Mesenchymal stem cell (in vitro differentiated cells and primary cell): ENCODE data around the gene ZNF512B.
"Not testable (repeated sequence)": the region's sequence is repeated elsewhere in the genome, so short reads cannot be mapped to it uniquely, and the experiment has no call there.

Experiments used
- DNase-seq: peaks from one replicate; pipeline ENCODE4 v3.0.0-alpha.2; 2013
- H2AFZ ChIP-seq: one replicate; pipeline ENCODE4 v1.6.1; 2013; ENCODE audit warnings: low read depth, mild to moderate bottlenecking, control low read depth, inconsistent platforms, low read length, moderate library complexity
- H2AK5ac ChIP-seq: 2 replicates; pipeline ENCODE4 v1.6.1; 2013; ENCODE audit warnings: low read length, moderate library complexity, mild to moderate bottlenecking, inconsistent platforms; ENCODE audit not compliant: severe bottlenecking
- H2BK120ac ChIP-seq: one replicate; pipeline ENCODE4 v1.6.1; 2013; ENCODE audit warnings: low read depth, mild to moderate bottlenecking, inconsistent platforms, low read length, moderate library complexity
- H2BK12ac ChIP-seq, 2 experiments: one replicate each; pipeline ENCODE4 v1.6.1; 2013; ENCODE audit warnings: inconsistent platforms in 2 of 2, low read length in 2 of 2, mild to moderate bottlenecking in 2 of 2, moderate library complexity in 2 of 2, control low read depth in 1 of 2
- H2BK15ac ChIP-seq: one replicate; pipeline ENCODE4 v1.6.1; 2013; ENCODE audit warnings: mild to moderate bottlenecking, low read depth, inconsistent platforms; ENCODE audit not compliant: poor library complexity, severe bottlenecking
- H2BK5ac ChIP-seq: 2 replicates; pipeline ENCODE4 v1.6.1; 2013; ENCODE audit warnings: low read depth, mild to moderate bottlenecking, low read length, control low read depth, inconsistent platforms; ENCODE audit not compliant: poor library complexity, severe bottlenecking
- H3K14ac ChIP-seq, 2 experiments: one replicate each; pipeline ENCODE4 v1.6.1; 2013; ENCODE audit warnings: inconsistent platforms in 2 of 2, low read length in 2 of 2, control low read depth in 1 of 2, mild to moderate bottlenecking in 1 of 2, moderate library complexity in 1 of 2
- H3K18ac ChIP-seq, 2 experiments: one replicate each; pipeline ENCODE4 v1.6.1; 2013; ENCODE audit warnings: inconsistent platforms in 2 of 2, low read length in 2 of 2, control low read depth in 1 of 2, low read depth in 1 of 2, mild to moderate bottlenecking in 1 of 2
- H3K23ac ChIP-seq, 2 experiments: one replicate each; pipeline ENCODE4 v1.6.1; 2013; ENCODE audit warnings: inconsistent platforms in 2 of 2, low read length in 2 of 2, mild to moderate bottlenecking in 2 of 2, moderate library complexity in 2 of 2, control low read depth in 1 of 2
- H3K27ac ChIP-seq: 2 replicates; pipeline ENCODE4 v1.5.1; 2013; ENCODE audit warnings: mild to moderate bottlenecking, moderate library complexity, low read length, control low read depth, inconsistent platforms; ENCODE audit not compliant: poor library complexity, severe bottlenecking
- H3K27me3 ChIP-seq, 2 experiments: 2 replicates each; pipeline versions ENCODE4 v1.6.1 to v1.7.0; 2013; ENCODE audit warnings: low read length in 2 of 2, mild to moderate bottlenecking in 2 of 2, moderate library complexity in 2 of 2, control low read depth in 1 of 2, inconsistent platforms in 1 of 2; ENCODE audit not compliant: control insufficient read depth in 1 of 2, insufficient read depth in 1 of 2
- H3K36me3 ChIP-seq, 2 experiments: 2 replicates each; pipeline versions ENCODE4 v1.6.1 to v1.7.0; 2013; ENCODE audit warnings: low read length in 2 of 2, control low read depth in 1 of 2, inconsistent platforms in 1 of 2, low read depth in 1 of 2, mild to moderate bottlenecking in 1 of 2; ENCODE audit not compliant: insufficient read depth in 2 of 2, control insufficient read depth in 1 of 2
- H3K4ac ChIP-seq, 2 experiments: one replicate each; pipeline ENCODE4 v1.6.1; 2013; ENCODE audit warnings: inconsistent platforms in 2 of 2, low read length in 2 of 2, mild to moderate bottlenecking in 2 of 2, moderate library complexity in 2 of 2, control low read depth in 1 of 2, low read depth in 1 of 2
- H3K4me1 ChIP-seq: 2 replicates; pipeline ENCODE4 v1.6.1; 2013; ENCODE audit warnings: low read depth, low read length, control low read depth; ENCODE audit not compliant: control insufficient read depth, insufficient read depth
- H3K4me2 ChIP-seq: 2 replicates; pipeline ENCODE4 v1.6.1; 2013; ENCODE audit warnings: low read length, mild to moderate bottlenecking, inconsistent platforms; ENCODE audit not compliant: poor library complexity, severe bottlenecking
- H3K4me3 ChIP-seq, 2 experiments: 2 replicates each; pipeline versions ENCODE4 v1.5.1 to v1.7.0; 2013; ENCODE audit warnings: low read length in 2 of 2, mild to moderate bottlenecking in 2 of 2, control low read depth in 1 of 2, low read depth in 1 of 2; ENCODE audit not compliant: insufficient read depth in 1 of 2
- H3K79me1 ChIP-seq: replicated peaks from 2 replicates; pipeline ENCODE4 v1.6.1; 2013; ENCODE audit warnings: mild to moderate bottlenecking, control low read depth, low read length, inconsistent platforms; ENCODE audit not compliant: poor library complexity, severe bottlenecking
- H3K9ac ChIP-seq: 2 replicates; pipeline ENCODE4 v1.7.0; 2013; ENCODE audit warnings: mild to moderate bottlenecking, low read length, moderate library complexity
- H3K9me3 ChIP-seq: 2 replicates; pipeline ENCODE4 v1.7.0; 2013; ENCODE audit warnings: mild to moderate bottlenecking, low read length; ENCODE audit not compliant: control insufficient read depth
- H4K8ac ChIP-seq: one replicate; pipeline ENCODE4 v1.6.1; 2013; ENCODE audit warnings: inconsistent platforms, mild to moderate bottlenecking, low read length, moderate library complexity
- H4K91ac ChIP-seq: one replicate; pipeline ENCODE4 v1.6.1; 2013; ENCODE audit warnings: mild to moderate bottlenecking, low read length, inconsistent platforms
- WGBS: methylation state at CpG from one replicate; pipeline ENCODE4 v1.1.7; 2013; ENCODE audit warnings: mixed read lengths; 5-methylcytosine and 5-hydroxymethylcytosine counted together

Gene ZNF512B

GRCh38 chr20:63973636-63974401 is 4.1 kb upstream of the ZNF512B start:
- Histone ChIP-seq H3K18ac (peak overlapping the region in 1 of 2 experiments; percentile 37), H3K9ac (peak overlapping the region; percentile 78), H3K4me1 (peaks cover 41% of the 10 kb centered on the region), H4K91ac (no peak overlapping the region), H2AFZ (peak overlapping the region; percentile 48), H3K36me3 (peaks cover 0 to 12% of the 10 kb centered on the region in 2 experiments), H2BK15ac (no peak overlapping the region), H3K79me1 (peaks cover 9% of the 10 kb centered on the region), H3K4me2 (peak overlapping the region; percentile 83), H3K27me3 (no peaks in the 10 kb centered on the region), H3K4ac (no peak overlapping the region), H2BK5ac (no peak overlapping the region), H3K23ac (no peak overlapping the region), H3K27ac (no peak overlapping the region), H2BK12ac (no peak overlapping the region), H3K4me3 (peak overlapping the region; percentile 55 to 78), H2BK120ac (no peak overlapping the region), H3K14ac (no peak overlapping the region), H3K9me3 (no peaks in the 10 kb centered on the region), H2AK5ac (no peak overlapping the region), H4K8ac (peak overlapping the region; percentile 46)
- WGBS, result 14% methylated on average over 37 of the region's 37 CpGs
- DNase-seq, result peak; percentile 87

GRCh38 chr20:63973160-63973479 is 3.4 kb upstream of the ZNF512B start:
- 92% methylated on average over 3 of the region's 3 CpGs for WGBS
- no peak overlapping the region for H3K4me3 ChIP-seq
- no peak overlapping the region for H3K14ac ChIP-seq
- peaks cover 15% of the 10 kb centered on the region for H3K79me1 ChIP-seq
- no peak overlapping the region for H2BK12ac ChIP-seq
- no peak overlapping the region for H2AFZ ChIP-seq
- no peak overlapping the region for H2AK5ac ChIP-seq
- H3K4ac ChIP-seq, result no peak overlapping the region
- no peak for DNase-seq
- H2BK5ac ChIP-seq, result no peak overlapping the region
- no peak overlapping the region for H3K4me2 ChIP-seq
- H3K27me3 ChIP-seq, result no peaks in the 10 kb centered on the region
- H3K4me1 ChIP-seq, result peaks cover 41% of the 10 kb centered on the region
- no peak overlapping the region for H2BK120ac ChIP-seq
- no peak overlapping the region for H3K18ac ChIP-seq
- no peaks in the 10 kb centered on the region for H3K9me3 ChIP-seq
- no peak overlapping the region for H4K8ac ChIP-seq
- no peak overlapping the region for H2BK15ac ChIP-seq
- H3K36me3 ChIP-seq, result peaks cover 1 to 19% of the 10 kb centered on the region in 2 experiments
- H3K9ac ChIP-seq, result peak overlapping the region; percentile 78
- no peak overlapping the region for H4K91ac ChIP-seq
- no peak overlapping the region for H3K27ac ChIP-seq
- H3K23ac ChIP-seq, result no peak overlapping the region

- Histone ChIP-seq H2BK15ac (no peak overlapping the region), H3K9me3 (no peaks in the 10 kb centered on the region), H2BK120ac (no peak overlapping the region), H2BK5ac (no peak overlapping the region), H3K27ac (no peak overlapping the region), H3K9ac (peak overlapping the region; percentile 78), H4K8ac (no peak overlapping the region), H2AK5ac (no peak overlapping the region), H3K4ac (no peak overlapping the region), H3K14ac (no peak overlapping the region), H3K4me3 (no peak overlapping the region), H3K4me1 (peaks cover 37% of the 10 kb centered on the region), H3K4me2 (no peak overlapping the region), H3K23ac (no peak overlapping the region), H3K18ac (no peak overlapping the region), H3K36me3 (peaks cover 7 to 25% of the 10 kb centered on the region in 2 experiments), H2BK12ac (no peak overlapping the region), H3K27me3 (no peaks in the 10 kb centered on the region), H3K79me1 (peaks cover 21% of the 10 kb centered on the region), H2AFZ (no peak overlapping the region), H4K91ac (no peak overlapping the region)
- 78% methylated on average over 18 of the region's 18 CpGs for WGBS
- DNase-seq, result no peak
These were observed 2.8 kb upstream of the ZNF512B start for GRCh38 chr20:63972312-63973159.

GRCh38 chr20:63971960-63972311 is 2.2 kb upstream of the ZNF512B start:
- 92% methylated on average over 8 of the region's 10 CpGs for WGBS
- not testable (repeated sequence) for H3K18ac ChIP-seq, H4K91ac ChIP-seq

More at GRCh38 chr20:63971960-63972311, 2.2 kb upstream of the ZNF512B start:
- not testable (repeated sequence) for H2AK5ac ChIP-seq, H3K4me2 ChIP-seq, H3K27ac ChIP-seq, H2BK5ac ChIP-seq, H2BK12ac ChIP-seq, H3K4ac ChIP-seq, H2AFZ ChIP-seq, H3K4me3 ChIP-seq, DNase-seq, H3K14ac ChIP-seq, H2BK120ac ChIP-seq, H3K27me3 ChIP-seq, H3K23ac ChIP-seq, H4K8ac ChIP-seq, H3K9me3 ChIP-seq, H2BK15ac ChIP-seq
- Histone ChIP-seq H3K36me3 (peaks cover 13 to 31% of the 10 kb centered on the region in 2 experiments), H3K9ac (peak overlapping the region; percentile 21), H3K4me1 (peaks cover 31% of the 10 kb centered on the region), H3K79me1 (peaks cover 22% of the 10 kb centered on the region)
